Stimulated activated naive CD8-positive, alpha-beta T cell treated with anti-CD3 and anti-CD28 coated beads, Interleukin-15, amount 100 ng/mL, for 72 hours (primary cell): ENCODE data around the gene ALOXE3.

Experiments used
- ATAC-seq: fragments of 150-1000 bp; cut with Tn5 transposase; 2 replicates; pipeline ENCODE4 v1.10.0; 2021; ENCODE audit warnings: mild to moderate bottlenecking, moderate library complexity
- DNase-seq, 2 donors: peaks; one replicate each; pipeline ENCODE4 v3.0.0; 2021 to 2022
- H3K27ac Mint-ChIP-seq, 2 donors: one replicate each; pipeline ENCODE4 v1.8.0; 2022; ENCODE audit warnings: mild to moderate bottlenecking in 2 of 2, mixed read lengths in 2 of 2, moderate library complexity in 2 of 2
- H3K27me3 Mint-ChIP-seq: one replicate; pipeline ENCODE4 v1.8.0; 2022; ENCODE audit warnings: mixed read lengths
- H3K4me1 Mint-ChIP-seq: one replicate; pipeline ENCODE4 v1.8.0; 2022; ENCODE audit warnings: mild to moderate bottlenecking, mixed read lengths
- H3K4me3 Mint-ChIP-seq, 2 donors: one replicate each; pipeline ENCODE4 v1.8.0; 2022; ENCODE audit warnings: mild to moderate bottlenecking in 2 of 2, mixed read lengths in 2 of 2, moderate library complexity in 1 of 2
- H3K9me3 Mint-ChIP-seq, 2 donors: one replicate each; pipeline ENCODE4 v1.8.0; 2022; ENCODE audit warnings: mixed read lengths in 2 of 2

Gene ALOXE3

GRCh38 chr17:8105957-8106398 is 12.3 kb downstream of the ALOXE3 start:
- DNase-seq (no peak), ATAC-seq (no peak)
- H3K27me3 Mint-ChIP-seq = peaks cover 3% of the 10 kb centered on the region
- H3K4me1 Mint-ChIP-seq = peaks cover 6% of the 10 kb centered on the region
- no peaks in the 10 kb centered on the region for H3K9me3 Mint-ChIP-seq
- no peak overlapping the region for H3K4me3 Mint-ChIP-seq
- peak overlapping the region in 1 of 2 donors; percentile 1 for H3K27ac Mint-ChIP-seq

DNA sequence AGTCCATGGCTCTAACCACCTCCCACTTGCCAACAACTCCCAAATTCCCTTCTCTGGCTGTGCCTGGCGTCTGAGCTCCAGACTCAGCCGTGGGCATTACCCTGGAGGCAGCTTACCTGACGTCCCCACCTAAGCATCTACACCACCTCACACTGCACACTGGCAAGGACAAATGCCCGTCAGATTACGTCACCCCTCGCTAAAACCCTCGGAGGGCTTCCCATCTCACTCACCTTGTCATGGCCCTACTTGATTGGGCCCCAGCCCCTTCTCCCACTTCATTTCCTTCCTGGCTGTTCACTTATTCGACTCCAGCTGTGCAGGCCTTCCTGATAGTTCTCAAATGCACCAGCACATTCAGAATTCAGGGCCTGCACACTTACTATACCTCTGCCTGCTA is 13.4 kb downstream of the ALOXE3 start:
- no peak overlapping the region for H3K27ac Mint-ChIP-seq
- H3K4me3 Mint-ChIP-seq = no peak overlapping the region
- H3K4me1 Mint-ChIP-seq = no peaks in the 10 kb centered on the region
- ATAC-seq (no peak), DNase-seq (no peak)
- no peaks in the 10 kb centered on the region for H3K9me3 Mint-ChIP-seq
- H3K27me3 Mint-ChIP-seq = no peaks in the 10 kb centered on the region

DNA sequence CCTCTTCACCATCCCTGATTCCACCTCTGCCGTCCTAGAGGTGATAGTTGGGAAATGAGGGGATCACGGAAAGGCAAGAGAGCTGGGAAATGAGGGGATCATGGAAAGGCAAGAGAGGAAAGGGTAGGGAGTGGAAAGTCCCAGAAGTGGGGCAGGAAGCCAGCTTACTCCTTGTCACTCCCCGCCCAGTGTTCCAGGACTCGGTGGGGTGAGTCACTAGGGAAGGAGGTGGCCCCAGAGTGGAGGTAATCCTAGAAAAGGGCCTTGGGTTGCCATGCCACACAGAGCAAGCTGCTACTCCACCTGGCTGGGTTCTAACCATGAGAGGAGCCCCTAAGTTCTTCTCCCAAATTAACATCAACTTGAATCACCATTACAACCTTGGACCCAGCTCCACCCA is 14.8 kb downstream of the ALOXE3 start:
- Mint-ChIP-seq H3K9me3 (no peaks in the 10 kb centered on the region), H3K27ac (no peak overlapping the region), H3K4me3 (no peak overlapping the region), H3K4me1 (no peaks in the 10 kb centered on the region), H3K27me3 (no peaks in the 10 kb centered on the region)
- DNase-seq (no peak), ATAC-seq (no peak)

DNA sequence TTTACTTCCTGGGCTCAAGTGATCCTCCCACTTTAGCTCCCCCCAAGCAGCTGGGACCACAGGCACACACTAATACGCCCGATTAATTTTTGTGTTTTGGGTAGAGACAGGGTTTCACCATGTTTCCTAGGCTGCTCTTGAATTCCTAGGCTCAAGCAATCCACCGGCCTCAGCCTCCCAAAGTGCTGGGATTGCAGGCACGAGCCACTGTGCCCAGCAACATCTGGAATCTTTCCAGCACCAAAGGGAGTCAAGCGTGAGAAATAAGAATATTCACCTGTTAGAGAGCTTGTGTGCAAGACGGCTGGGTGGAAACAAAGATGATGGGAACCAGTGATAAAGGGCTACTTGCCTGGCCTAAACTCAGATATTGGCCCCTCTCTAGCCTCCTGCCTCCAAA is 16.6 kb downstream of the ALOXE3 start:
- Mint-ChIP-seq H3K4me1 (no peaks in the 10 kb centered on the region), H3K4me3 (no peak overlapping the region), H3K27me3 (peaks cover 9% of the 10 kb centered on the region), H3K27ac (no peak overlapping the region), H3K9me3 (no peaks in the 10 kb centered on the region)
- DNase-seq (no peak), ATAC-seq (no peak)

DNA sequence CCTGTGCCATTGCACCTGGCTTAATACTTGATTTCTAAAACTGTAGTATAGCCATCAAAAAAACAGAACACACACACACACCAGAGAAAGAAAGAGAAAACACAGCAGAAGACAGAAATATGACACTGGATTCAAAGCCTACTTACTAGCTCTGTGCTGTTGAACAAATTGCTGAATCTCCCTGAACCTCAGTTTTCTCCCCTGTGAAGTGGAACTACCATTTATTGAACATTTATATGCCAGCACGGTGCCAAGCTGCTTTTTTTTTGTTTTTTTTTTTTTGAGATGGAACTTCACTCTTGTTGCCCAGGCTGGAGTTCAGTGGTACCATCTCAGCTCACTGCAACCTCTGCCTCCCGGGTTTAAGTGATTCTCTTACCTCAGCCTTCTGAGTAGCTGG is 17.6 kb downstream of the ALOXE3 start:
- DNase-seq (no peak), ATAC-seq (no peak)
- Mint-ChIP-seq H3K27me3 (peaks cover 15% of the 10 kb centered on the region), H3K27ac (no peak overlapping the region), H3K4me3 (no peak overlapping the region), H3K9me3 (no peaks in the 10 kb centered on the region), H3K4me1 (no peaks in the 10 kb centered on the region)

DNA sequence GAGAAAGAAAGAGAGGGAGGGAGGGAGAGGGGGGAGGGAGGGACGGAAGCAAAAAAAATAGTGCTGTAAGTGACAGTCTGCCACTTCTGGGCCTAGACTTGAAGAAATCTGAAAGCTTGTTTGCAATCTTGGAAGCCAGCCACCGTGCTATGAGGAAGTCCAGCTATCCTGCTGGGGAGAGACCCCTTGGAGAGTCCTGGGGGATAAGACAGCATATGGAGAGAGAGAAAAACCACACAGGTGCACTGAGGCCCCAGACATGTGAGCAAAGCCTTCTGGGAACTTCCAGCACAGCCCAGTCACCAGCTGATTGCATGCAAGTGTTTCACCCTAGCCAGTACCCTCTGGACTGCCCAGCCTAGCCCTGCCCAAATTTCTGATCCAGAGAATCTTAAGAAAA is 18.2 kb downstream of the ALOXE3 start:
- H3K27me3 Mint-ChIP-seq = peaks cover 15% of the 10 kb centered on the region
- peaks cover 1% of the 10 kb centered on the region for H3K4me1 Mint-ChIP-seq
- no peaks in the 10 kb centered on the region for H3K9me3 Mint-ChIP-seq

DNA sequence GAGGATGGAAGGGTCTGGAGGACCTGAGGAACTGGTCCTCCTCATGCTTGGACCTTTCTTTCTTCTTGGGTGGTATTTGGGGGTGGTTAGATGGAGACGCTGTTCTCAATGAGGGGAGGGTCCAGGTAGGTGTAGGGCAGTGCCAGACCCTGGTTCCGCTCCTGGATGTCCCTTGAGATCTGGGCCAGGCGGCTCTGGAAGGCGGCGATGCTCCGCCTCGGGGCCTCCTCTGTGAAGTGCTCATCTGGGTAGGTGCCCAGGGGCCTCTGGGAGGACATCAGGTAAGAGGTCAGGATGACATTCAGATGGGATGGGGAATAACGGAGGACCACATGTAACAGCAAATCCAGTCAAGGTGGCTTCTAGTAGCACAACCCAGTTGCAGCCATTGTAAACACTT is 21.8 kb downstream of the ALOXE3 start:
- Mint-ChIP-seq H3K9me3 (no peaks in the 10 kb centered on the region), H3K4me1 (peaks cover 14% of the 10 kb centered on the region), H3K27me3 (peaks cover 27% of the 10 kb centered on the region), H3K4me3 (no peak overlapping the region), H3K27ac (no peak overlapping the region)
- DNase-seq (no peak), ATAC-seq (no peak)

More for the DNA sequence above, 18.2 kb downstream of the ALOXE3 start:
- DNase-seq = no peak
- no peak overlapping the region for H3K4me3 Mint-ChIP-seq
- ATAC-seq = no peak
- peak overlapping the region in 1 of 2 donors; percentile 81 for H3K27ac Mint-ChIP-seq

GRCh38 chr17:8095361-8095760 is 23.0 kb downstream of the ALOXE3 start:
- no peaks in the 10 kb centered on the region for H3K9me3 Mint-ChIP-seq
- H3K4me1 Mint-ChIP-seq = peaks cover 14% of the 10 kb centered on the region
- DNase-seq (no peak), ATAC-seq (no peak)
- H3K4me3 Mint-ChIP-seq = no peak overlapping the region
- H3K27ac Mint-ChIP-seq = no peak overlapping the region
- peaks cover 38% of the 10 kb centered on the region for H3K27me3 Mint-ChIP-seq

GRCh38 chr17:8091033-8091687 is 27.2 kb downstream of the ALOXE3 start:
- Mint-ChIP-seq H3K27ac (no peak overlapping the region), H3K4me3 (no peak overlapping the region), H3K4me1 (peaks cover 14% of the 10 kb centered on the region), H3K9me3 (no peaks in the 10 kb centered on the region), H3K27me3 (peaks cover 43% of the 10 kb centered on the region)
- DNase-seq (no peak), ATAC-seq (no peak)

DNA sequence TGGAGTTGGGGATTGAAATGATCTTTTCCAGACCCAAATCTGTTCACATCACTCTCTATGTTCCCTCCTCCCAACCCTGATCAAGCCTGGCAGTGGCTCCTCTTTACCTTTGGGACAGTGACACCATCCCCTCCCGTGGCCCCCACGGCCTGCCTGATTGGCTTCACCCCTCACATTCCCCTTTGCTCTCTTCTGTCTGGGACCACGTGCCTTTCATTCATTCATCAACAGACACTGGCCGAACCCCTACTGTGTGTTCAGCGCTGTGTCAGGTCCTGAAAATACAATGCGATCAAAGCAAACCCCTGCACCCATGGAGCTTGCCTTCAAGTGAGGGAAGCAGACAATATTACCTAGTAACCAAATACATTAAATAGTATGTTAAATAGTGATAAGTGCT is 28.6 kb downstream of the ALOXE3 start:
- ATAC-seq (no peak), DNase-seq (no peak)
- Mint-ChIP-seq H3K9me3 (no peaks in the 10 kb centered on the region), H3K27ac (no peak overlapping the region), H3K27me3 (peaks cover 41% of the 10 kb centered on the region), H3K4me3 (no peak overlapping the region), H3K4me1 (peaks cover 9% of the 10 kb centered on the region)

- ATAC-seq (no peak), DNase-seq (no peak)
- peaks cover 40% of the 10 kb centered on the region for H3K27me3 Mint-ChIP-seq
- no peak overlapping the region for H3K4me3 Mint-ChIP-seq
- H3K27ac Mint-ChIP-seq = no peak overlapping the region
- H3K9me3 Mint-ChIP-seq = no peaks in the 10 kb centered on the region
- H3K4me1 Mint-ChIP-seq = no peaks in the 10 kb centered on the region
Observed at GRCh38 chr17:8087952-8088230, 30.4 kb downstream of the ALOXE3 start.

DNA sequence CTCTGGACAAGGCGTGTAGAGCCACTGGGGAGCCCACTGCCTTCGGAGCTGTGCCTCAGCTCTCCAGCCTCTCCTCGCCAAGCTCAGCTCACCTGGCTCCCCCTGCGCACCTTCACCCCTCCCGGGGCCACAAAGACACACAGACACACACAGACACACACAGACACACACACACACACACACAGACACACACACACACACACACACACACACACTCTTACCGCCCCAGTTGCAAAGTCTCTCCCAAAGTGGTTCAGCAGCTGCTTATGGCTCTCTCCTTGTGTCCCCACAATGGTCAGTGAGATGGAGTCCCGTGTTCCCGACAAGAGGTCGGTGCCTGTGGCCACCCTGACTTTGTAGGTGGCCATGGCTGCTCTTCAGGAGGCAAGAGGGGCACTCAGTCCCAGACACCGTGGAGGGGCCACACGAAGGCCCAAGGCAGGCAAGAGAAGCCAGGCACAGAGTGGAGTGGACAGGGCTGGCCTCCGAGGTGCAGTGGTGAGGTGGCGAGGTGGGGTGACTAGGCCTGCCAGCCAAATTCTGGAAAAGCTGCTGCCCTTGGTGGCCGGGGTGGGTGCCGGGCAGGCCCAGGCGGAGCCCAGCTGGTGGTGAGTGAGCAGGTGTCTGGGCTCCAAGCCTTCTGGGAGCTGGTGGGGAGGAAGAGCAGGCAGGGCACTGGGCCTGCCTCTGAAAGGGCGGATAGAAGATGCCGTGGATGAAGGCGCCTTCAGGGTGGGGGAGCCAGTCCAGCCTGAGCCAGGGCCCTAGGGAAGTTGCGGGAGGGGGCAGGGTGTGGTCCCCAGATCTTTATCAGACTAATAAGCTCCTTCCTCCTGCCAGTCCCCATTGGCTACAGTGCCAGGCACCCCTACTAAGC is 31.0 kb downstream of the ALOXE3 start, which contains the start of gene ALOX12B:
Gene ALOX12B, minus strand, starts transcription at position 642 of the 877 bp plus-strand sequence. Its CDS starts 274 bp downstream, at position 368.
- H3K27me3 Mint-ChIP-seq = peaks cover 34% of the 10 kb centered on the region
- H3K4me3 Mint-ChIP-seq = no peak within 1 kb of the TSS
- H3K27ac Mint-ChIP-seq = peak within 1 kb of the TSS in 1 of 2 donors; percentile 74
- no peaks in the 10 kb centered on the region for H3K4me1 Mint-ChIP-seq
- ATAC-seq = no peak
- no peak for DNase-seq
- no peaks in the 10 kb centered on the region for H3K9me3 Mint-ChIP-seq

DNA sequence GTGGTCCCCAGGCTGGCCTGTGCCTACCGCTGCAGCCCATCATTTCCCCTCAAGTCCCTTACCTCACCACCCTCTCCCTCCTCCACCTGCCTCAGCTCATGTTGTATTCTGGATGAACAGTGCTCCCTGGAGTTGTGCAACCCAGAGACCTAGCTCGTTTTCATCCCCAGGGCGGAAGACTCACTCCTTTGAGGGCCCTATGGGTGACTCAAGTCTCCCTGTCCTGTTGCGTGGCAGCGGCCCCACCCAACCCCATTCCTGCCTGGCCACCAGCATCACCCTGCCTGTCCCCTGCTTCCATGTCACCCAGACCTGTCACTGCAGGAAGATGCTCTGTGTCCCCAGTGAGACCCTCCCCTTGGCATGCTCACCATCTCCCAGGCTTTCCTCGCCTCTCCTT is 34.1 kb downstream of the ALOXE3 start:
- Mint-ChIP-seq H3K9me3 (no peaks in the 10 kb centered on the region), H3K27me3 (peaks cover 7% of the 10 kb centered on the region), H3K4me1 (peaks cover 16% of the 10 kb centered on the region), H3K4me3 (no peak overlapping the region), H3K27ac (no peak overlapping the region)
- DNase-seq (no peak), ATAC-seq (no peak)

- ATAC-seq (no peak), DNase-seq (no peak)
- no peaks in the 10 kb centered on the region for H3K9me3 Mint-ChIP-seq
- H3K4me3 Mint-ChIP-seq = no peak overlapping the region
- peaks cover 16% of the 10 kb centered on the region for H3K4me1 Mint-ChIP-seq
- no peak overlapping the region for H3K27ac Mint-ChIP-seq
- H3K27me3 Mint-ChIP-seq = no peaks in the 10 kb centered on the region
Observed at GRCh38 chr17:8082292-8082691, 36.0 kb downstream of the ALOXE3 start.

- ATAC-seq = no peak
- Mint-ChIP-seq H3K4me3 (no peak overlapping the region), H3K27ac (no peak overlapping the region), H3K27me3 (no peaks in the 10 kb centered on the region), H3K4me1 (peaks cover 17% of the 10 kb centered on the region), H3K9me3 (no peaks in the 10 kb centered on the region)
- DNase-seq = no peak
Observed at GRCh38 chr17:8081876-8082275, 36.4 kb downstream of the ALOXE3 start.

GRCh38 chr17:8080799-8081219 is 37.5 kb downstream of the ALOXE3 start:
- H3K4me1 Mint-ChIP-seq = peaks cover 24% of the 10 kb centered on the region
- H3K9me3 Mint-ChIP-seq = no peaks in the 10 kb centered on the region
- no peak for ATAC-seq
- H3K27me3 Mint-ChIP-seq = peaks cover 6% of the 10 kb centered on the region
- peak overlapping the region; percentile 95 to 97 for H3K4me3 Mint-ChIP-seq
- peak overlapping the region in 1 of 2 donors; percentile 31 for H3K27ac Mint-ChIP-seq
- no peak for DNase-seq
